GM12872 (cell line): Measurements from ENCODE around the gene ACTR5.

Experiments used
- TF ChIP-seq, protein P1 (sequence below): IDR thresholded peaks from 3 replicates; pipeline ENCODE4 v1.5.1; 2011; ENCODE audit warnings: low read depth, mild to moderate bottlenecking, low read length, moderate library complexity; ENCODE audit not compliant: insufficient read depth

Gene ACTR5

DNA sequence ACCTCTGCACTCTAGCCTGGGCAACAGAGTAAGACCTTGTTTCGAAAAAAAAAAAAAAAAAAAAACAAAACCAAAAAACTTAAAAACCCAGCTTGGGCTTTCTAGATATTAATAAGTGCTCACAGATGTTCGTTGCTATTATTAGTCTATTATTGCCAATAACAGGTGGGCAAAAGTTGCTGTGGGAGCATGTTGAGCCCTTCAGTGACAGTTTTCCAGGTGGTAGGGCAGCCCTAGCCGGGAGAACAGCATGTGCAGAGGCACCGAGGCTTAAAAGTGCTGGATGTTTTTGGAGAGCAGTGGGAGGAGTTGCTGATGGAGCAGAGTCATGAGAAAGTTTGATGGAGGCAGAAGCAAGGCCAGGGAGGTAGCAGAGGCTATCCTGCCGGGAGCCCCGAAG is 61.7 kb downstream of the ACTR5 start:
- TF ChIP-seq, protein P1, sequence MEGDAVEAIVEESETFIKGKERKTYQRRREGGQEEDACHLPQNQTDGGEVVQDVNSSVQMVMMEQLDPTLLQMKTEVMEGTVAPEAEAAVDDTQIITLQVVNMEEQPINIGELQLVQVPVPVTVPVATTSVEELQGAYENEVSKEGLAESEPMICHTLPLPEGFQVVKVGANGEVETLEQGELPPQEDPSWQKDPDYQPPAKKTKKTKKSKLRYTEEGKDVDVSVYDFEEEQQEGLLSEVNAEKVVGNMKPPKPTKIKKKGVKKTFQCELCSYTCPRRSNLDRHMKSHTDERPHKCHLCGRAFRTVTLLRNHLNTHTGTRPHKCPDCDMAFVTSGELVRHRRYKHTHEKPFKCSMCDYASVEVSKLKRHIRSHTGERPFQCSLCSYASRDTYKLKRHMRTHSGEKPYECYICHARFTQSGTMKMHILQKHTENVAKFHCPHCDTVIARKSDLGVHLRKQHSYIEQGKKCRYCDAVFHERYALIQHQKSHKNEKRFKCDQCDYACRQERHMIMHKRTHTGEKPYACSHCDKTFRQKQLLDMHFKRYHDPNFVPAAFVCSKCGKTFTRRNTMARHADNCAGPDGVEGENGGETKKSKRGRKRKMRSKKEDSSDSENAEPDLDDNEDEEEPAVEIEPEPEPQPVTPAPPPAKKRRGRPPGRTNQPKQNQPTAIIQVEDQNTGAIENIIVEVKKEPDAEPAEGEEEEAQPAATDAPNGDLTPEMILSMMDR = no peak

DNA sequence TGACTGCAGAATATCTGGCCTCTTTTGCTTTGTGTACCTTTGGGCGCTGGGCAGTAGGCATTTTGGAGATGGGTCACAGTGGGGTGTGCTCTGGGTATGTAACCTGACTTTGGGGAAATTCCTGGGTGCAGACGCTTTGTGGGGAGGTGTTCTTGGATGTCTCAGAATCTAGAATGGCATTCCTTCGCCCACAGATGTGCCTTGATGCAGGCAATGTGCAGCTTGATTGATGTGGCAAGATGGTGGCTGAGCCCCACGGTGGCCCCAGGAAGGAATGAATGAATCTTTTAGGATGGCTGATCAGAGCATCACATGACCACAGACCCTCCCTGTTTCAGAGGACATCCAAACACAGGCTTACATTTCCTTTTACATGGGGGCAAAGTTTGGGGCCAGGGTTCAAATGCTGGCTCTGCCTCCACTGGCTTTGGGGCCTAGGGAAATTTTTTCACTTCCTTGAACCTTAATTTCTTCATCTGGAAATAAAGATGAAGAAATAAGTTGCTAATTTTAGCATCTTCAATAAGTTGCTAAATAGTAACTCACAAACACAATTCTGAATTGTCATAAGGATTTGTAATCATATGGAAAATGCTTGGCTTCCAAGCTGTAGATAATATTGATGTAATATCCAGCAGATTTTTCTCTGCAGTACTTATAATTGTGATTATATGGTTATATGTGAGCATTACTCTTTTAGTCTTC is 62.8 kb downstream of the ACTR5 start:
- TF ChIP-seq, protein P1 = no peak

DNA sequence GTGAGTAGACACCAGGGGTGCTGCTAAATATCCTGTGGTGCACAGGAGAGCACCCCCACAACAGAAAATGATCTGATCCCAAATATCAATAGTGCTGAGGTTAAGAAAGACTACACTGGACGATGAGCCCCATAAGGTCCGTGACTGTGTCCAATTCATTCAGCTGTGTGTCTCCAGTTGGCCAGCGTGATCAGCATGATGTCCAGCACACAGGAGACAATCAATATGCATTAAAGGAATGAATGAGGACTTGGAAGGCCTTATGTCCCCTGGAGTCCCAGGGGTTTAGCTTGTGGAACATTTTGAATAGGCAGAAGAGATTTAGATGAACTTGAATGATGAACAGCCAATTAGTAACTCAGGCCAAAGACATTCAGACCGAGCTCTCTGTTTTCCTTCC is 63.5 kb downstream of the ACTR5 start:
- TF ChIP-seq, protein P1 = no peak

DNA sequence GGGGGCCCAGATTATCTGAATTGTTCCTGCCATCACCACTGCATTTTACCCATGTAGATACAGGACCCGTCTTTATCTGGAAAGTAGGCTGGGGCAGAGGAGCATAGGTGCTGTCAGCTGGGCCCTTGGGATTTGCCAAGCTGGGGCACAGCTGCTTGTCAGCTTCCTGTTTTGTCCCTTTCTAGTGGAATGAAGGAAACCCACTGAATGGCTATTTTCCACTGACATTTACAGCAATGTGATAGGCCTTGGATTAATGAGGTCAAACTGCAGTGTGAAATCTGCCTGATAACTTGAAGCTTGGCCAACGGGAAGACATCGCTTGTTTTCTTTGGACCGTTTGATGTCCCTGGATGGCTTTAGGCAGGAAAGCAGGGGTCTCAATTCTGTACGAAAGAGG is 63.9 kb downstream of the ACTR5 start:
- TF ChIP-seq, protein P1 = no peak

DNA sequence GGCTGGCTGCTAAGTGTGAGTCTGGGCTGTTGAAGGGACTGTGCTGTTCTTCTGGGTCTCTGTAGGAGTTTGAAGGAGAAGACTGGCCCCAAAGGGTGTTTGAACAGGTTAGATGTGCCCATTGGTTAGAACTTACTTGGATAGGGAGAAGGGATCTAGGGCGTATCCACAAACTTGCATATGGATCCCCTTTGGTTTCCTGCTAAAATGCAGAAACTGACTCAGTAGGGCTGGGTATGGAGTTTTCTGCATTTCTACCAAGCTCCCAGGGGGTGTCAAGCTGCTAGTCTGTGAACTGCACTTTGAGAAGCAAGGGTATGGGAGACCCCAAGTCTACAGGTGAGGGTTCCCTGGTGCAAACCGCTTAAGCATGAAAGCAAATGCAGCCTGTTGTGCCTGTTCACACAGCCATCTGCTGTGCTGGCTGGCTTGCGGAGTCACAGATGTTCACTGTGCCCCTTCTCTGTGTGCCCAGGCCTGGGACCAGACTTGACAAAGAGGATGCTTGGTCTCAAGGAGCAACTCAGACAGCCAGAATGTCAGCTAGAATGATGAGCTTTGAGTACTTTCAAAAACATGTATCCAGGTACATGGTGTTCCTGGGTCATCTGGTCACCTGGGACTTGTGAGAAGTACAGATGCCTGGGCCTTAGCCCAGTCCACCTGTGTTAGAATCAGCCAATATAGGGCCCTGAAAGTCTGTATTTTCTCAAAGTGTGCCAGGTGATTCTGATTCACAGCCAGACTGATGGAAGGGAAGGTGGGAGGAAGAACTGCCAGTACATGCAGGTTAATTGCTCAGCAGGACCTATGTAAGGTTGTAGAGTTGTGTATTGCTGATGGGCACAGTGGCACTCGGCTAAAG is 64.7 kb downstream of the ACTR5 start:
- TF ChIP-seq, protein P1 = no peak

DNA sequence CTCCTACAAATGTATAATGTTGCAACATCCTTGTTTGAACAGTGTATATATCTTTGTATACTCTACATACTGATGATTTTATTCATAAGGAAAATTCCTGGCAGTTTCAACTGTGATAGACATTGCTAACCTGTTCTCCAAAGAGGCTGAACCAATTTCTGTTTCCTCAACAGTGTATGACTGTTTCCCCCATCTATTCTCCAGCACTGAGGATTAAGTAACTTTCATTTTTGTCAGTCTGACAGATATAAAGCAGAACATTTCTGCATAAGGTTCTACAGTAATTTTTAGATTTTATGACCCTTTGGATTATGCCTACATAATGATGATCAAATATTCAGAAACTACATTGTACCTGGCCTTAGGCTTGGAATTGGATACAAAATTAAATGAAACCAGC is 67.2 kb downstream of the ACTR5 start:
- TF ChIP-seq, protein P1 = no peak
